ENCODE results near the gene ETF1. TPM values are rescaled to one million over a fixed set of nuclear protein-coding genes. Genes with fewer than 3 reads are reported as not detected.

ETF1 gene
- total and polyA plus RNA-seq, 9 of the 15 experiments (the other 6 are each of a cell fraction or from before 2014, with no cell fraction given), result 53.7 to 209 (median 164) TPM

GRCh38 chr5:138468133-138468965 lies 74.7 kb downstream of the ETF1 start (continued):
- TF ChIP-seq PKNOX1 (IDR thresholded peaks at IDR 0.05) (0 out of 2 replicates have a peak, but pooled peaks have one; percentile 10), DACH1 (IDR thresholded peaks at IDR 0.05; ENCODE audit: partially characterized antibody) (no peak), RFX1 (IDR thresholded peaks at IDR 0.05) (no peak; the same call in 1 of the 2 replicates), SNIP1 (IDR thresholded peaks at IDR 0.05; ENCODE audit: low read depth) (no peak), ZNF277 (CRISPR knock-in tag; IDR thresholded peaks at IDR 0.05; ENCODE audit: borderline replicate concordance) (no peak), ZNF436 (CRISPR knock-in tag; IDR thresholded peaks at IDR 0.05) (no peak), RNF219 (CRISPR knock-in tag; IDR thresholded peaks at IDR 0.05) (no peak), HEY1 (CRISPR knock-in tag; IDR thresholded peaks at IDR 0.05; ENCODE audit: borderline replicate concordance) (no peak), HDGF (IDR thresholded peaks at IDR 0.05) (no peak), NCOA6 (IDR thresholded peaks at IDR 0.05) (no peak), BRF1 (IDR thresholded peaks at IDR 0.05; ENCODE audit: borderline replicate concordance, extremely low read depth, insufficient read length) (no peak), ZBTB40 (IDR thresholded peaks at IDR 0.05) (no peak), ZBTB40 (CRISPR knock-in tag; IDR thresholded peaks at IDR 0.05) (no peak), PPARD (CRISPR knock-in tag; IDR thresholded peaks at IDR 0.05) (no peak), RNF2 (IDR thresholded peaks at IDR 0.05) (no peak)
